ENCODE measurements around the gene ULK3.

The ULK3 gene

DNA sequence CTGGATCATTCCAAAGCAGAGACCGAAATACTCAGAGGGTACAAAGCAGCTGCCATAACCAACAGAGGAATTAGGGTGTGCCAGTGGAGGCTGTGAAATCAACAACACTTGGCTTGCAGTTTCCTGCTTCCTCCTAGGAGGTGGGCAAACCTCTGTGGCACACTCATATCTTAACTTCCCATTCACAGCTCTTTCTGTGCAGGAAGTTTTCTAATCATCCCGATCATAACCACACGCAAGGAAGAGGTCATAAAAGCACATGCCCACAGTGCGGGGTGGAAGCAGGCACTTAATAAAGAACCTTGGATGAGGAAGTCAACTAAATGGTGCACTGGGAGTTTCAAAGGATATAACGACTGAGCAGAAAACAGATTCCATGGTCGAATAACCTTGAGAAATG is 25.1 kb upstream of the ULK3 start:
- DNase-seq (ENCODE audit: low read depth in 3 of 3), result no peak

DNA sequence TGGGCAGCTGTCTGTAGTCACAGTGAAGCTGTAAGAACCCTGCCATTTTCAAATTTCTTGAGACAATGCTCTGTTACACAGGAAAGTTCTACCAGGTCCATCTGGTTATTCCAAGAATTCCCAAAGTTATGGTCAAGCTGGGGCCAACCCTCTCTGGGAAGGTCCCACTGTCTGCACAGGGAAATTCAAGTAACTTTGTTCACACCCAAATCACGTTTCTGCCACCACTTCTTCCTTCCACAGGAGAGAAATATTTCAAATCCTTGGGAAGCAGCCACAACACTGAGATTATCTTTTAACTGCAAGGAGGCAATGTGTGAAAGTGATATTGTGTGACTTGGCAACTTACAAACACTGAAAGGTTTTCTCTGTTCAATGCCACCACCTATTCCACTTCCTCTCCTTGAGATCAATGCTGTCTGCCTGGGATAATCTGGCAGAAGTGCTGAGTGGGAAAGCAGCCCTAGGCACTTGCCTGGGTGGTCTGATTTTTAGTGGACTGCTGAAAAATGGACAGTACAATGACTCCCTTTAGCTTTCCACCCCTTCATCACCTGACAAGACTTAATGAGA is 24.6 kb upstream of the ULK3 start:
- no peak for DNase-seq (ENCODE audit: low read depth in 3 of 3)

DNA sequence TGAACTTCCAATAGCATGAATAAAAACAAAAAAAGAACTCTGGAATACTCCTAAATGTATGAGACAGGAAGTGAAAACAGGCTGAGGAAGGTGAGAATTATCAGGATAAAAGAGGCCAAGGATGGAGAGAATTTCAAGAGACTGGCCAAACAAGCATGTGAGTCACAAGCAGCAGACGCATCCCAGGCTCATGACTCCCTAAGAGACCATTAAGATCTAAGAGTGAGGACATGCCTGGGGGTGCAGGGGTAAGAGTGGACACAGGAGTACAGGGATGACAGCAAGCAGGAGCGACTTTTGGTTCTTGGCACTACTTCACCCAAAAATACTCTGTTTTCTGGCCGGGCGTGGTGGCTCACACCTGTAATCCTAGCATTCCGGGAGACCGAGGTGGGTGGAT is 23.1 kb upstream of the ULK3 start:
- DNase-seq (ENCODE audit: low read depth in 3 of 3), result no peak

DNA sequence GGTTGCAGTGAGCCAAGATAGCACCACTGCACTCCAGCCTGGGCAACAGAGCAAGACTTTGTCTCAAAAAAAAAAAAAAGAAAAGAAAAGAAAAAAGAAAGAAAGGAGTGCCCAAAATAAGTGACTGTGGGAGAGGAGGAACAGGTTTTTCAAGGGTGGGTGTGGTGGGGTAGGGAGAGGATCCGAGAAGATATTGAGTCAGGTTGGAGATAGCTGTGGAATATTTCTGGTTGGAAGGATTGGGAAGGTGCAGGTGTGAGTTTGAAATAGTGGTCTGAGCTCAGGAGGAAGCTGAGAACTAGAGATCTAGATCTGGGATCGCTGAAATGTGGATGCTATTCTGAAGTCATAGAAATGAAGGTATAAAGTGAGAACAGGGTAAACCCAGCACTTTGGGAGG is 22.4 kb upstream of the ULK3 start:
- no peak for DNase-seq (ENCODE audit: low read depth in 3 of 3)

DNA sequence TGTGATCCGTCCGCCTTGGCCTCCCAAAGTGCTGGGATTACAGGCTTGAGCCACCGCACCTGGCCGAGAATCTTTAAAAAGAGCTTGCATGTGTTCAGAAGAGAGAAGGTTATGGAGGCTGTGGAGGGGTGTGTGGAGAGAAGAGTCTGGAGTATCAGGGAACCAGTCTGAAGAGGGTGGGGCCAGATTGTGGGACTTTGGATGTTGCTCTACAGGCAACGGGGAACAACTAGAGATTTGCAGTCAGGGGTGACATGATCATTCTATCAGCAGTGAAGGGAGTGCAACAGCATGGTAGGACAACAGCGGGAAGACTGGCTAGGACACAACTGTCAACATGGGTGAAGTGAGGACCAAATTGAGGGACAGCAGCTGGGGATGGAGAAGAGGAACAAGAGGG is 21.3 kb upstream of the ULK3 start:
- DNase-seq (ENCODE audit: low read depth in 3 of 3), result no peak

DNA sequence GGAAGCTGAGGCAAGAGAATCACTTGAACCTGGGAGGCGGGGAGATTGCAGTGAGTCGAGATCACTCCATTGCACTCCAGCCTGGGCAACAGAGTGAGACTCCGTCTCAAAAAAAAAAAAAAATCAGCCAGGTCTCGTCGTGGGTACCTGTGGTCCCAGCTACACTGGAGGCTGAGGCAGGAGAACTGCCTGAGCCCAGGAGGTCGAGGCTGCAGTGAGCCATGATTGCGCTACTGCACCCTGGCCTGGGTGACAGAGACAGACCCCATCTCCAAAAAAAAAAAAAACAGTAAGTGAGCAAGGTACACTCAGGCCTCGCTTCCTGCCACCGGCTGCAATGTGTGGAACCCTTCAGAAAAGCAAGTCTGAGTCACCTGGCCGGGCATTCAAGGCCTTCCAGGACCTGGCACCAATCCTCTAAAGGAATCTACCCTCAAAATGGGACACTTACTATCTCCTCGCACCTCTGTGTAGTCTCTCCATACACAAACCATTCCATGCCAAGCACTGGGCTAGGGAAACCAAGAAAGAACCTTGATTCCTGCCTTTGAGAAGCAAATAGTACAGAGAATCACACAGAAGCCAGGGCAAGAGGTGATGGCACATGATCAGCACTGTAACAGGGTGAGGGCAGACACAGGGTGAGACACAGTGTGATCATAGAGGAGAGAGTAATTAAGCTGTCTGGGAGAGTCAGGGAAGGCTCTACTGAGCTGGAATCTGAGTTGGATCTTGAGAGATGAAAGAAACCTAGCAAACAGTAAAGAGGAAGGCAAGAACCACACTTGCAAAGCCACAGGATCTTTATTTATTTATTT is 20.5 kb upstream of the ULK3 start:
- no peak for DNase-seq (ENCODE audit: low read depth in 3 of 3)

DNA sequence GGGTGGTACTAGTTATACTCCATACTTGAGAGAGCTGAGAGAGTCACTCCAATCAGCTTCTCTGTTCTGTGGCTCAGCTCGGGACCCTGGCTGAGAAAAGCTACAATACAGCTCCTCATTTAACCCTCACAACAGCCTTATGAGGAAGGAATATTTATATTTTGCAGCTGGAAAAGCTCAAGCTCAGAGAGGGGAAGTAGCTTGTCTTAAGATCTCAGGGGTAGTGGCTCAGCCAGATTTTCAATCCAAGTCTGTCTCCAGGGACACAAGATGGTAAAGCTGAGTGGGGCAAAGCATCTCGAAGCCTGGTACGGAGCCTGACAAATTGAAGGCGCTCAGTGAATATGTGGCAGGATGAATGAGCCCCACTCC is 15.4 kb upstream of the ULK3 start:
- DNase-seq (ENCODE audit: low read depth in 3 of 3), result no peak

DNA sequence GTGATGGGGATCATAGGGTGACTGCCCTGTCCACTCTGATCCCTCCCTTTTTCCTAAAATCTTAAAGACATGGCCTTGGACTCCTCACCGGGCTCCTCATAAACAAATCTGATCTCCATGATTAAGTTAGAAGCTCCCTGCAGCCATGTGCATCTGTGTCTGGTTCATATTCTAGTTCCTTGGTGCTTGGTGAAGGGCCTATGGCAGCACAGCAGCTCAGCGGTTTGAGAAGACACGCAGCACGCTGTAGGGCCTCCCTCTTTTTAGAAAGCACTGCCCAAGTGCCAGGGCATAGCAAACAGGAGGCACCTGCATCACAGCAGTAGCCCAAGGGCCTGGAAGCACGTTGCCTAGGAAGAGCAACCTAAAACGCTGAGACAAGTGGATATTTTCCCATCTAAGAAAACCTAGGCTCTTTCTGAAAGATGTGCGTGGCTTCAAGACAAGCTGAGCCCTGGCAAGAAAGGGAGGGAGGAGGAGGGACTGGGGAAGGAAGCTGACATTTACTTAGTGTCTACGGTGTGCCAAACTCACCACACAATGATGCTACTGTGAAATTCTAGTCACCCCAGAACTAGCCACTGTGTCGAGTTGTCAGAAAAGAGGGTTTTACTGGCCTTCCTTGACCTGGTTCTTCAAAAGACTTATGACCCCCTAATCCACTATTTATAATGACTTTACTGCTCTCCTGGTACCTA is 14.9 kb upstream of the ULK3 start:
- DNase-seq (ENCODE audit: low read depth in 3 of 3), result no peak

DNA sequence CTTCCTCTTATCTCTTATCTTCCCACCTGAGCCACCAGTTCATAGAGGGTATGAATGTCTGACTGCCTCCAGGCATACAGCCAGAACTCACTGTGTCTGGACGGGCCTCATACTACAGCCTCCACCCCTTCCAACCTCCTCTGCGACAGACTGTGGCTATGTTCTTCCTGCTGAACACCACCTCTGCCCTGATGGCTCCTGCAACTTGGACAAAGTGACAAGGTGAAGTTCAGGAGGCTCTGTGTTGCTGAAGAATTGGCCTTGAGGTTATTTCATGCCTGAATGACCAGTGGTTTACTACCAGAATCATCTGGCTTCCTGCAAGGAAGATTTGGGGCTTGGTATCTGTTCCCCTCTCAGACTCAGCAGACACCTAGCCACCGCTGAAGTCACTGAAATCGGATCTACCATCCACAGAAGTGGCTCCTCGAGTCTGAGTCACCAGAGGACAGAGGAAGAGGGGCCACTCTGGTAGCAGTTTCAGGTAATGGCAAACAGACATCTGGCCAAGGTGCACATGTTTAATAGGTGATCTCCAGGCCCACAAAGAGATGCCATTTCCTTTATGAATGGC is 14.2 kb upstream of the ULK3 start:
- DNase-seq (ENCODE audit: low read depth in 3 of 3), result no peak

DNA sequence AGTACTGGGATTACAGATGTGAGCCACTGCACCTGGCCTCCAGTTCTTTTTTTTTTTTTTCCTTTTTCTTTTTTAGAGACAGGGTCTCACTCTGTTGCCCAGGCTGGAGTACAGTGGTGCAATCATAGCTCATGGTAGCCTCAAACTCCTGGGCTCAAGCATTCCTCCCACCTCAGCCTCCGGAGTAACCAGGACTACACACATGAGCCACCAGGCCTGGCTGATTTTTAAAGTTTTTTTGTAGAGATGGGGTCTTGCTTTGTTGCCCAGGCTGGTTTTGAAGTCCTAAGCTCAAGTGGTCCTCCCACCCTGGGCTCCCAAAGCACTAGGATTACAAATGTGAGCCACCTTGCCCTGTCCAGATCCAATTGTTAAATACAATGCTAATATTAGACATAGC is 13.6 kb upstream of the ULK3 start:
- no peak for DNase-seq (ENCODE audit: low read depth in 3 of 3)

DNA sequence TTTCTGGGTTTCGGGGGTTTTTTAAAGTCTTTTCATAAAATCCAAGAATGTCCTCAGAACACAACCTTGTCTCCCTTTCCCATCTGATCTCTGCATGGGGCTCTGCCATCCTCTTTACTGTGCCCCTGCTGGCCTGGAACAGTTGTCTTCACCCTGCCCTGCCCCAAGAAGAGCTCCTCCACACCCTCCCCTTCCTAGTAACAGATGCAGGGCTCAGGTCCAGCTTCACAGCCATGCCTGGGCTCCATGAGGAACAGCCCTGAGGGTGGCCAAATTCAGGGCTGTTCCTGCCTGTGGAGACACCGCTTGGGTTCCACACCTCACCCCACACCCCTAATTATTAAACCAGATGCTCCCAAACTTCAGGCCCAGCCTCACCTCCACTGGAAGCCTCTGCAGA is 12.9 kb upstream of the ULK3 start:
- DNase-seq (ENCODE audit: low read depth in 3 of 3), result no peak

DNA sequence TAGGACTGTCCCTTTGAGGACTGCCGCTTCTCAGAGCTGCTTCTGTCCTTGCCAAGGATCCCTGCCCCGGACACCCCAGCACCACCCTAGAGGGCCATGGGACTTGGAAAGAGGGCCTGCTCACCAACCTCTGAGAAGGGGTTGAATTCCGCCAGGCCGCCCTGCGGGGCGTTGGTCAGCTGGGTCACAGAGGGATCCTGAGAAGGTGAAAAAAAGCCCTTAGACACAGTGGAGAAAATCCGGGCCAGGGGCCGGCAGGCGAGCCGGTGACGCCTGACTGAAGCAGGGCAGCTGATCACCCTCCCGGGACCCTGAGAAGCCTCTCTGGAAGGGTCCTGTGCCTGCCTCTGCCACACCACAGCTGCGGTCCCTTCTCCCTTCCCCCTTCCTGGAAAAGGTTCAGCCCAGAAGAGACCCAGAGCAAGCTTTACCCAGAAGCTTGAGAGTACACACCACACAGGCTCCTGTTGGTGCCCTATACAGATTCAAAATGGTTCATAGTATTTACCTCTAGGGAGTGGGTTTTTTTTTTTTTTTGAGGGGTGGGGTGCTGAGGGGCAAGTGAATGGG is 11.6 kb upstream of the ULK3 start:
- no peak for DNase-seq (ENCODE audit: low read depth in 3 of 3)

DNA sequence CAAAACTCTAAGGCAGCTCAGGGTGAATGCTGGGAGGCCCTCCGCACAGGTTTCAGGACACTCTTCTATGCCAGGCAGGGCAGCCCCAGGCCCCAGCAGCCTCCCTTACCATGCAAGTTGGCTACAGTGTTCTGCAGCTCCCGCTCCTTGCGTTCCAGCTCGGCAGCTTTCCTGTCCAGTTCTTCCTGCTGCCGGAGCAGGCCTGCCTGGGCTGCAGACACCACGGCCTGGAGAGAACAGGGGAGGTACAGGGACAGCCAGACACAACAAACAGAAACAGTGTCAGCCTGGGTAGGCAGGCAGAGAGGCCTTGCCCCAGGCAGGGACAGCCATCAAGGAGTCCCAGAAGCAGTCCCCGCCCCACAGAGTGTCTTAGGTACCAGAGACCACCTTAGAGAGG is 9.0 kb upstream of the ULK3 start:
- no peak for DNase-seq (ENCODE audit: low read depth in 3 of 3)

DNA sequence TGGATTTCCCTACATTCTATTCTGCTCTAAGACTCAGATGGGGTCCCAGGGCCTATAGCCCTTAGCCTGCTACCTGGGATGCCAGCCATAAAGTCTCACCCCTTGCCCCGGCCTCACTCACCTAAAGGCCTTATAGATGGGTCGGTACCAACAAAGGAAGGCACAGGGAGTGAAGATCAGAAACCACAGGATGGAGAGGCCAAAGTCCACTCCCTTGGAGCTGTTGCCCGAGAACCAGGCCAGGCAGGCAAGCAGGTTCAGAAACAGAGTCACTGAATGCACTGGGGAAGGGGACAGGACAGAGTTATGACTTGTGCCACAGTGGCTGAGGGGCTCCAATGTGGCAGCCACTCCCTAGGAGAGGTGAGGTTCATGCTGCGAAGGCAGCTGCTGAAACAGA is 7.4 kb upstream of the ULK3 start:
- no peak for DNase-seq (ENCODE audit: low read depth in 3 of 3)

DNA sequence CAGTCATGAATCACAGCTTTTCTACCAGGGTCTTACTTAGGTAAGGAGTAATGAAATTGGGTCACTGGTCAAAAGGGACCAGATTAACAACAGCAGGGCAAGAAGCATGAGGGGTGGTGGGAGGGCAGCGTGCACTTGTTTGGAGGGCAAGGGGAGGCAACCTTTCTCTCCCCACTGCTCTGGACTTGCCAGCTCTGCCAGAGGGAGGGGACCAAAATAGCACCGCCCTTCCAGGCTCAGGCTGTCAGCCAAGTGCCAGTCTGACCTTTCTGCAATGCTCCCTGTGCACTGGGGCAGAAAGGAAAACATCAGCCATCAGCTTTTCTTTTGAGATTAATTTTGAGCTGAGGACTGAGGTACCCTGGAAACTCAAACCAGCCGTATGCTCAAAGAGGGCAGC is 4.5 kb upstream of the ULK3 start:
- no peak for DNase-seq (ENCODE audit: low read depth in 3 of 3)

DNA sequence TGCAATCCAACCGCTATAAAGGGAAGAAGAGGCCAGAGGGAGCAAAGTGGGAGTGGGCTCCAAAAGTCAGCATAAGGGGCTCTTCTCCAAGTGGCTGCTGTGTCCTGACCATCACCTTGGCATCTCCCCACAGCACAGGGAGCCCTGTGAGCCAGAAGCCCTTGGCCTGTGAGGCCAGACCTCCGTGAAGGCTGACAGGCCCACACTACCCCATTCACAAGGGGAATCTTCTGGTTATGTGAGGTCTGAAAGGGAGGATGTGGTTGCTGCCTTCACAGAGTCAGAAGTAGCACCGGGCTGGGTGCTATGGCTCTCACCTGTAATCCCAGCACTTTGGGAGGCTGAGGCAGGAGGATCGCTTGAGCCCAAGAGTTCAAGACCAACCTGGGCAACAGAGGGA is 2.6 kb upstream of the ULK3 start:
- no peak for DNase-seq (ENCODE audit: low read depth in 3 of 3)

DNA sequence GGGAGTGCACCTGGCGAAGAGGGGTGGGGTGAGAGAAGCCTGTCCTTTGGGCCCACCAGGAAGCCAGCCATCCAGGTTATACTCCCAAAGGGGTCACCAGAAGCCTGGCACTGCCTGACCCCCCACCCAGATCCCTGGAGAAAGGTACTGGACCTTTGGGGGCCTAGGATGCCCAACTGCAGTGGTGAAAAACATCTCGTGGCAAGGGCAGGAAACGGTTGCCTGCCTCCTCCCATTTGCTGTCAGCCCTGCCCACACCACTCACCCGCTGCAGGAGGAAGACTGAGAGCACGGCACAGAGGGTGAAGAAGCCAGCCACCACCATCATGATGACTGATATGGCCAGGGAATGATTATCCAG is 2.2 kb upstream of the ULK3 start:
- DNase-seq (ENCODE audit: low read depth in 3 of 3), result peak; percentile 33 to 54 (median 35)

DNA sequence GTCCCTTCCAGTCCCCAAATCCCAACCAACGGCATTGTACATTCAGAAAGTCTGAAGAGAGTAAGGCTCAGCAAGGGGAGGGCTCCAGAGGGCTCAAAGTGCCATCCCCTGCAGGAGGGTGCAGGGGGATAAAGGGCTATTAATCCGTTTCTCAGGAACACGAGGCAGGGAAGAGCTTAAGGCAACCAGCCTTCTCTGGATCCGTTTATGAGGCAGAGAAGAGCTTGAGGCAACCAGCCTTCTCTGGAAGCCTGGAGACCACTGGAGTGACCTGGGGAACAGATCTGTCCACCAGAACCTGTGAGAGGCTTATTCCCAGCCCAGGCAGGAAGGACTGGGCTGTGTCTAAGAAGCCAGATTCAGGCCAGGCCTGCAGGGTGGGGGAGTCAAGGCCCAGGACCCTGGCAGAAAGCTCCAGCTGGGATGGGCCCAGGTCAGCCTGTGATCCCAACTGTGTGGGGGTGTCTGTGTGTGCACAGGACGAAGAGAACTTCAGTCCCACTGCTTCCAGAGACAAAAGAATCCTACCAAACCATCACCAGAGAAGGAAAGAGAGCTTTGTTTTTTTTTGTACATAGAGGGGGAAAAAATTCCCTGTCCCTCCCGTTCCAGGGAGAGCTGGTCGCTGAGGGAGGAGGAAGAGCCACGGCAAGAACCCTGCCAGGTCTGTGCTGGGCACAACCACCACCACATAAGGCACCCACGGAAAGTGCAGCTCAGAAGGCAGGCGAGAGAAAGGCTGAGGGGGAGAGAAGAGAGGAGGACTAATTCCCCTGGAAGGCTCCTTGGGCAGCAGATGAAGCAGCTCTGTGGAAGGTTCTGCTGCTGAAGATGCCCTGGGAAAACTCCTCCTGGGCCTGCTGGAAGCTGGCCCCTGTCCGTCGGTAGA is 1.6 kb upstream of the ULK3 start:
- DNase-seq (ENCODE audit: low read depth in 3 of 3), result no peak

DNA sequence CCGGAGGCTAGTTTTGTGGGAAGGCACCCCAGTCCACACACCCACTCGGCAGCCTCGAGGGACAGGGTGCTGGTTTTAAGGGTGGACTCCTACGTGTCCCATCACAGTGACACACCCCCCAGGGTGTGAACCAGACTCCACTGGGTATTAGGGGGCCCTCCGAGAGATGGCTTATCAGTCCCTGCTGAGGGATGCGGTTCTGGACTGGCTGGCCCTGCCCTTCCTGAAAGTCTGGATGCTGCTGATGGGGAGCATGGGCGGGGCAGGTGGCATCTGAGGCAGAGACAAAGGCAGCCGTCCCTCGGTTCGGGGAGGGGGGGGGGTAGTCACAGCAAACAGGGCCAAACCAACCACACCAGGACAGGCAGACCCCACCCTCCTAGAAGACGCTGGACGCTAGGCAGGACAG is 939 bp upstream of the ULK3 start:
- no peak for DNase-seq (ENCODE audit: low read depth in 3 of 3)

DNA sequence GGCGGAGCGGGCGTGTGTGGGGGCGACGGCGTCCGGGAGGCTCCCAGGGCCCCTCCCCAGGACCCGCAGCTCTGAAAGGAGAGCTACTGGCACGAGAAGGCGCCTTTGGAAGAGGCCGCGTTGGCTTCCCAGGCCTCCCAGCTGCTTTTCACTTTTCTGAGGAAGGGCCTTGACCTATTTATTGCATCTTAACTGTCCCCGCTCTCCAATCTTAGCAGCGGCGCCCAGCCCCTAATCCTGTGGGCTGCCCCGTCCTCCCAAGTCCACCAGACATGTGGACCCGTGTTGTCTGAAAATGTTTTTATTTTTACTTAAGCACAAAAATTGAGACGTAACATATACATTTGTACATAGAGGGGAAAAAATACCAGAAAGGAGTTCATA is 481 bp upstream of the ULK3 start:
- DNase-seq (ENCODE audit: low read depth in 3 of 3), result no peak

DNA sequence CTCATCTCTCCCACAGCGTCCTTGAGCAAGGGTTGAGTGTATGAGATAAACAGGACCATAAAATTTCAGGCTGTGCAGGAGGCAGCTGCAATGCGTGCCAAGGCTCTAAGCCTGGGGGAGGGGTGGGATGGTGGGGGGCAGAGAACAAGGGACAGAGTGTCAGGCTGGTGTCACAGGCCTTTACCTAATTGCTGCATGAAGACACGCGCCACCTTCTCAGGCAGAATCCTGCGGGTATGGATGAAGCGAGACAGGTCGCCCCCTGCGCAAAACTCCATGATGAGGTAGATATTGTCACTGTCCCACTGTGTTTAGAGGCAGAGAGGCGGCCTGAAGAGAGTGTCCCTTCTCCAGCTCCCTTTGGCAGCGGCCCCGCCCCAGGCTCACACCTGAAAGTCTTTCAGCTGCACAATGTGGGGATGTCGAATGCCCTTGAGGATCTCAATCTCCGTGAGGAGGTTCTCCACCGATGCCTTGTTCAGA is 1.0 kb downstream of the ULK3 start:
- no peak for DNase-seq (ENCODE audit: low read depth in 3 of 3)

Measured in stimulated activated CD4-positive, alpha-beta T cell treated with anti-CD3 and anti-CD28 coated beads, TNF-alpha, amount 100 ng/mL, for 48 hours (primary cell).